ELR (cell line): ENCODE measurements around the gene SNX33.
"Not testable (repeated sequence)": the region's sequence is repeated elsewhere in the genome, so short reads cannot be mapped to it uniquely, and the experiment has no call there.

Experiments used
- DNase-seq: peaks from one replicate; pipeline ENCODE4 v3.0.0-alpha.2; 2015; ENCODE audit warnings: low read depth

SNX33 gene

GRCh38 chr15:75662823-75663519 is 15.3 kb downstream of the SNX33 start:
- DNase-seq, result no peak

GRCh38 chr15:75663931-75664421 is 16.3 kb downstream of the SNX33 start:
- no peak for DNase-seq

- DNase-seq, result peak; percentile 99
These were observed 19.2 kb downstream of the SNX33 start for GRCh38 chr15:75666823-75667501.

- DNase-seq, result peak; percentile 77
These were observed 21.6 kb downstream of the SNX33 start for GRCh38 chr15:75669191-75669878.

- no peak for DNase-seq
These were observed 22.1 kb downstream of the SNX33 start for GRCh38 chr15:75669879-75670212.

GRCh38 chr15:75671730-75672602 is 24.3 kb downstream of the SNX33 start:
- no peak for DNase-seq

GRCh38 chr15:75672646-75673425 is 25.1 kb downstream of the SNX33 start:
- DNase-seq, result peak; percentile 76

- DNase-seq, result peak; percentile 83
These were observed 25.9 kb downstream of the SNX33 start for GRCh38 chr15:75673426-75674235.

GRCh38 chr15:75674366-75674765 is 26.7 kb downstream of the SNX33 start:
- DNase-seq, result no peak

- DNase-seq, result no peak
These were observed 28.1 kb downstream of the SNX33 start for GRCh38 chr15:75675579-75676404.

GRCh38 chr15:75676688-75677464 is 29.2 kb downstream of the SNX33 start:
- no peak for DNase-seq

GRCh38 chr15:75677465-75678323 is 30.0 kb downstream of the SNX33 start:
- no peak for DNase-seq

GRCh38 chr15:75678324-75678690 is 30.6 kb downstream of the SNX33 start:
- DNase-seq, result not testable (repeated sequence)

- DNase-seq, result no peak
These were observed 32.5 kb downstream of the SNX33 start for GRCh38 chr15:75680007-75680789.

- no peak for DNase-seq
These were observed 34.7 kb downstream of the SNX33 start for GRCh38 chr15:75682181-75683135.
